WTC11 (cell line): ENCODE results near the gene FNIP2. TPM values are rescaled to one million over a fixed set of nuclear protein-coding genes. Genes with fewer than 3 reads are reported as not detected.

ENCODE experiments used
- ATAC-seq: fragments of 200-7000 bp; cut with Tn5 transposase; 2 replicates; pipeline ENCODE4 v1.10.0; 2021; ENCODE audit warnings: mild to moderate bottlenecking, moderate library complexity
- CTCF ChIA-PET: fragments of 300-600 bp; sonication (Branson Sonifier 250); formaldehyde crosslinking; loops from one replicate; lab custom pipeline; 2021; ENCODE audit warnings: antibody characterized with exemption; lab: Charles Lee
- POLR2A ChIA-PET: fragments of 350-600 bp; sonication (Branson Sonifier 250); formaldehyde crosslinking; loops from one replicate; lab custom pipeline; 2021; ENCODE audit warnings: antibody characterized with exemption; lab: Charles Lee
- DNase-seq: peaks from one replicate; pipeline ENCODE4 v3.0.0; 2021; ENCODE audit warnings: low spot score
- H3K27ac Mint-ChIP-seq: 2 replicates; pipeline ENCODE4 v1.8.0; 2021; ENCODE audit warnings: mixed read lengths
- H3K27me3 Mint-ChIP-seq: 2 replicates; pipeline ENCODE4 v1.8.0; 2021; ENCODE audit warnings: low read depth, mild to moderate bottlenecking, moderate library complexity, mixed read lengths
- H3K36me3 Mint-ChIP-seq: 2 replicates; pipeline ENCODE4 v1.8.0; 2021; ENCODE audit warnings: mixed read lengths
- H3K4me1 Mint-ChIP-seq: 2 replicates; pipeline ENCODE4 v1.8.0; 2022; ENCODE audit warnings: mixed read lengths
- H3K4me3 Mint-ChIP-seq: 2 replicates; pipeline ENCODE4 v1.8.0; 2021; ENCODE audit warnings: mild to moderate bottlenecking, moderate library complexity, mixed read lengths
- H3K9me3 Mint-ChIP-seq: 2 replicates; pipeline ENCODE4 v1.8.0; 2021; ENCODE audit warnings: mixed read lengths
- ELF4 ChIP-seq: sonication (generic); formaldehyde crosslinking; IDR thresholded peaks from 2 replicates; pipeline ENCODE4 v1.8.1; 2022; ENCODE audit warnings: low read depth, mild to moderate bottlenecking, moderate library complexity, missing genetic modification reagents
- ERG ChIP-seq: fragments of 250-450 bp; sonication (Bioruptor Pico); IDR thresholded peaks from 2 replicates; pipeline ENCODE4 v1.8.0; 2021; ENCODE audit warnings: mild to moderate bottlenecking
- GABPB1 ChIP-seq: sonication (generic); formaldehyde crosslinking; IDR thresholded peaks from 2 replicates; pipeline ENCODE4 v1.8.1; 2023; ENCODE audit warnings: mild to moderate bottlenecking, missing genetic modification reagents
- HMGA2 ChIP-seq: fragments of 250-450 bp; sonication (Bioruptor Pico); IDR thresholded peaks from 2 replicates; pipeline ENCODE4 v1.4.0; 2021; ENCODE audit warnings: mild to moderate bottlenecking, moderate library complexity
- IRF2 ChIP-seq: sonication (generic); formaldehyde crosslinking; IDR thresholded peaks from 2 replicates; pipeline ENCODE4 v1.8.0; 2022; ENCODE audit warnings: low read depth, missing genetic modification reagents, borderline replicate concordance
- NFYB ChIP-seq: sonication (generic); formaldehyde crosslinking; conservative IDR thresholded peaks from 2 replicates; pipeline ENCODE4 v1.8.0; 2022; ENCODE audit warnings: low read depth, missing genetic modification reagents
- NR1H2 ChIP-seq: sonication (generic); formaldehyde crosslinking; IDR thresholded peaks from 2 replicates; pipeline ENCODE4 v1.9.0; 2021; ENCODE audit warnings: mild to moderate bottlenecking, moderate library complexity, missing genetic modification reagents
- NR3C1 ChIP-seq: sonication (generic); formaldehyde crosslinking; conservative IDR thresholded peaks from 2 replicates; pipeline ENCODE4 v1.8.1; 2023; ENCODE audit warnings: low read depth, mild to moderate bottlenecking, missing genetic modification reagents
- SMAD3 ChIP-seq: sonication (generic); formaldehyde crosslinking; IDR thresholded peaks from 2 replicates; pipeline ENCODE4 v1.8.0; 2022; ENCODE audit warnings: missing genetic modification reagents, mild to moderate bottlenecking, borderline replicate concordance
- SP1 ChIP-seq: sonication (generic); formaldehyde crosslinking; conservative IDR thresholded peaks from 2 replicates; pipeline ENCODE4 v1.8.1; 2022; ENCODE audit warnings: missing genetic modification reagents
- TP53 ChIP-seq: sonication (generic); formaldehyde crosslinking; IDR thresholded peaks from 2 replicates; pipeline ENCODE4 v1.8.1; 2023; ENCODE audit warnings: mild to moderate bottlenecking, missing genetic modification reagents
- USF1 ChIP-seq: sonication (generic); formaldehyde crosslinking; IDR thresholded peaks from 2 replicates; pipeline ENCODE4 v1.8.0; 2022; ENCODE audit warnings: mild to moderate bottlenecking, missing genetic modification reagents
- ZNF281 ChIP-seq: sonication (generic); formaldehyde crosslinking; IDR thresholded peaks from 2 replicates; pipeline ENCODE4 v1.8.0; 2023; ENCODE audit warnings: mild to moderate bottlenecking, missing genetic modification reagents
- ZNF423 ChIP-seq: fragments of 250-450 bp; sonication (Bioruptor Pico); IDR thresholded peaks from 2 replicates; pipeline ENCODE4 v2.1.2; 2022; ENCODE audit warnings: mild to moderate bottlenecking, moderate library complexity
- total RNA-seq: library from RNA; stranded (reverse); gene quantifications from 3 replicates; pipeline ENCODE4 v1.2.3, GENCODE V29; 2021
- TF ChIP-seq, protein P1 (sequence below): sonication (generic); formaldehyde crosslinking; IDR thresholded peaks from 2 replicates; pipeline ENCODE4 v1.8.1; 2023; ENCODE audit warnings: mild to moderate bottlenecking, missing genetic modification reagents, moderate library complexity
- TF ChIP-seq, protein P2 (sequence below): fragments of 250-450 bp; sonication (Bioruptor Pico); IDR thresholded peaks from 2 replicates; pipeline ENCODE4 v1.9.0; 2021; ENCODE audit warnings: mild to moderate bottlenecking
- TF ChIP-seq, protein P3 (sequence below): sonication (generic); formaldehyde crosslinking; conservative IDR thresholded peaks from 2 replicates; pipeline ENCODE4 v1.8.1; 2023; ENCODE audit warnings: mild to moderate bottlenecking, low read depth, missing genetic modification reagents, moderate library complexity
- TF ChIP-seq, protein P4 (sequence below): sonication (generic); formaldehyde crosslinking; IDR thresholded peaks from 2 replicates; pipeline ENCODE4 v1.8.1; 2023; ENCODE audit warnings: mild to moderate bottlenecking, moderate library complexity, missing genetic modification reagents
- TF ChIP-seq, protein P5 (sequence below): sonication (generic); formaldehyde crosslinking; IDR thresholded peaks from 2 replicates; pipeline ENCODE4 v1.8.0; 2023; ENCODE audit warnings: missing genetic modification reagents

FNIP2 gene
- total RNA-seq, 1 experiment from 2014 or later = 8.6 TPM

DNA sequence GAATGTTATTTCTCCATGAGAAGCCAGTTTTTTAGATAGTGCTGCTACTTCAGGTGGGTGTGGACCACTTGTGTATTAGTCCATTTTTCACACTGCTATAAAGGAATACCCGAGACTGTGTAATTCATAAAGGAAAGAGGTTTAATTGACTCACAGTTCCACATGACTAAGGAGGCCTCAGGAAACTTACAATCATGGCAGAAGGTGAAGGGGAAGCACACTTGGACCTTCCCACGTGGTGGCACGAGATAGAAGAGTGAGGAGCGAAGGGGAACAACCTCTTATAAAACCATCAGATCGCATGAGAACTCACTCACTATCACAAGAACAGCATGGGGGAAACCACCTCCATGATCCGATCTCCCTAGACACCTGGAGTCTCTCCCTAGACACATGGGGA lies 42.2 kb upstream of the FNIP2 start:
- ATAC-seq = no peak
- Mint-ChIP-seq H3K27me3 (peaks cover 7% of the 10 kb centered on the region), H3K36me3 (peaks cover 3% of the 10 kb centered on the region), H3K9me3 (no peaks in the 10 kb centered on the region), H3K27ac (no peak overlapping the region), H3K4me1 (peaks cover 15% of the 10 kb centered on the region), H3K4me3 (no peak overlapping the region)
- ChIA-PET CTCF (no interaction called here), POLR2A (no interaction called here)
- TF ChIP-seq HMGA2 (no peak), ZNF423 (CRISPR knock-in tag) (no peak), SP1 (CRISPR knock-in tag) (no peak), USF1 (CRISPR knock-in tag) (no peak), NFYB (CRISPR knock-in tag) (no peak), ELF4 (CRISPR knock-in tag) (no peak), NR3C1 (CRISPR knock-in tag) (no peak), GABPB1 (CRISPR knock-in tag) (no peak), NR1H2 (CRISPR knock-in tag) (no peak), TP53 (CRISPR knock-in tag) (no peak), ERG (CRISPR knock-in tag) (no peak), IRF2 (CRISPR knock-in tag) (no peak), ZNF281 (no peak), SMAD3 (CRISPR knock-in tag) (no peak)
- TF ChIP-seq, protein P1, sequence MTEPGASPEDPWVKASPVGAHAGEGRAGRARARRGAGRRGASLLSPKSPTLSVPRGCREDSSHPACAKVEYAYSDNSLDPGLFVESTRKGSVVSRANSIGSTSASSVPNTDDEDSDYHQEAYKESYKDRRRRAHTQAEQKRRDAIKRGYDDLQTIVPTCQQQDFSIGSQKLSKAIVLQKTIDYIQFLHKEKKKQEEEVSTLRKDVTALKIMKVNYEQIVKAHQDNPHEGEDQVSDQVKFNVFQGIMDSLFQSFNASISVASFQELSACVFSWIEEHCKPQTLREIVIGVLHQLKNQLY = no peak
- TF ChIP-seq, protein P2, sequence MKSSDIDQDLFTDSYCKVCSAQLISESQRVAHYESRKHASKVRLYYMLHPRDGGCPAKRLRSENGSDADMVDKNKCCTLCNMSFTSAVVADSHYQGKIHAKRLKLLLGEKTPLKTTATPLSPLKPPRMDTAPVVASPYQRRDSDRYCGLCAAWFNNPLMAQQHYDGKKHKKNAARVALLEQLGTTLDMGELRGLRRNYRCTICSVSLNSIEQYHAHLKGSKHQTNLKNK = no peak
- TF ChIP-seq, protein P3, sequence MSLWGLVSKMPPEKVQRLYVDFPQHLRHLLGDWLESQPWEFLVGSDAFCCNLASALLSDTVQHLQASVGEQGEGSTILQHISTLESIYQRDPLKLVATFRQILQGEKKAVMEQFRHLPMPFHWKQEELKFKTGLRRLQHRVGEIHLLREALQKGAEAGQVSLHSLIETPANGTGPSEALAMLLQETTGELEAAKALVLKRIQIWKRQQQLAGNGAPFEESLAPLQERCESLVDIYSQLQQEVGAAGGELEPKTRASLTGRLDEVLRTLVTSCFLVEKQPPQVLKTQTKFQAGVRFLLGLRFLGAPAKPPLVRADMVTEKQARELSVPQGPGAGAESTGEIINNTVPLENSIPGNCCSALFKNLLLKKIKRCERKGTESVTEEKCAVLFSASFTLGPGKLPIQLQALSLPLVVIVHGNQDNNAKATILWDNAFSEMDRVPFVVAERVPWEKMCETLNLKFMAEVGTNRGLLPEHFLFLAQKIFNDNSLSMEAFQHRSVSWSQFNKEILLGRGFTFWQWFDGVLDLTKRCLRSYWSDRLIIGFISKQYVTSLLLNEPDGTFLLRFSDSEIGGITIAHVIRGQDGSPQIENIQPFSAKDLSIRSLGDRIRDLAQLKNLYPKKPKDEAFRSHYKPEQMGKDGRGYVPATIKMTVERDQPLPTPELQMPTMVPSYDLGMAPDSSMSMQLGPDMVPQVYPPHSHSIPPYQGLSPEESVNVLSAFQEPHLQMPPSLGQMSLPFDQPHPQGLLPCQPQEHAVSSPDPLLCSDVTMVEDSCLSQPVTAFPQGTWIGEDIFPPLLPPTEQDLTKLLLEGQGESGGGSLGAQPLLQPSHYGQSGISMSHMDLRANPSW (CRISPR knock-in tag) = no peak
- TF ChIP-seq, protein P4, sequence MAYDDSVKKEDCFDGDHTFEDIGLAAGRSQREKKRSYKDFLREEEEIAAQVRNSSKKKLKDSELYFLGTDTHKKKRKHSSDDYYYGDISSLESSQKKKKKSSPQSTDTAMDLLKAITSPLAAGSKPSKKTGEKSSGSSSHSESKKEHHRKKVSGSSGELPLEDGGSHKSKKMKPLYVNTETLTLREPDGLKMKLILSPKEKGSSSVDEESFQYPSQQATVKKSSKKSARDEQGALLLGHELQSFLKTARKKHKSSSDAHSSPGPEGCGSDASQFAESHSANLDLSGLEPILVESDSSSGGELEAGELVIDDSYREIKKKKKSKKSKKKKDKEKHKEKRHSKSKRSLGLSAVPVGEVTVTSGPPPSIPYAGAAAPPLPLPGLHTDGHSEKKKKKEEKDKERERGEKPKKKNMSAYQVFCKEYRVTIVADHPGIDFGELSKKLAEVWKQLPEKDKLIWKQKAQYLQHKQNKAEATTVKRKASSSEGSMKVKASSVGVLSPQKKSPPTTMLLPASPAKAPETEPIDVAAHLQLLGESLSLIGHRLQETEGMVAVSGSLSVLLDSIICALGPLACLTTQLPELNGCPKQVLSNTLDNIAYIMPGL (CRISPR knock-in tag) = no peak
- TF ChIP-seq, protein P5, sequence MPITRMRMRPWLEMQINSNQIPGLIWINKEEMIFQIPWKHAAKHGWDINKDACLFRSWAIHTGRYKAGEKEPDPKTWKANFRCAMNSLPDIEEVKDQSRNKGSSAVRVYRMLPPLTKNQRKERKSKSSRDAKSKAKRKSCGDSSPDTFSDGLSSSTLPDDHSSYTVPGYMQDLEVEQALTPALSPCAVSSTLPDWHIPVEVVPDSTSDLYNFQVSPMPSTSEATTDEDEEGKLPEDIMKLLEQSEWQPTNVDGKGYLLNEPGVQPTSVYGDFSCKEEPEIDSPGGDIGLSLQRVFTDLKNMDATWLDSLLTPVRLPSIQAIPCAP (CRISPR knock-in tag) = no peak
- no peak for DNase-seq
